ENCODE results near the gene DAPL1.

The DAPL1 gene

DNA sequence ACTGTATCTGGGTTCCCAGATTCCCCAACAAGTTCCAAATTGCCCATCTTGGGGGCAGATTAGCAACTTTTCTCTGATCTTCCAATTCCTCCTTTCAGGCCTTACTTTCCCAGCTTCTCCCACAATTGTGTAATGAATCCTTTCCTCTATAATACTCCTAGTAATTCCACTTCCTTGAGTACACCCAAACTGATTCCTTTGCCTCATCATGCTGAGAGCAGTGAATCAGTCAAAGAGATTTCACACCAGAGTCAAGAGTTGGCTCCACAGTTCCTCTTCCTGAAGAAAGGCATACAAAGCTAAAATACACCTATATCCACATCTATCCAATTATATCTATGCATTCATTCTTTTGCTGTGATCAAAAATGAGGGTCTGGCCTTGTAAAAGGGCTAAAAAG is 28.6 kb upstream of the DAPL1 start (continued):
- TF ChIP-seq, protein P1, sequence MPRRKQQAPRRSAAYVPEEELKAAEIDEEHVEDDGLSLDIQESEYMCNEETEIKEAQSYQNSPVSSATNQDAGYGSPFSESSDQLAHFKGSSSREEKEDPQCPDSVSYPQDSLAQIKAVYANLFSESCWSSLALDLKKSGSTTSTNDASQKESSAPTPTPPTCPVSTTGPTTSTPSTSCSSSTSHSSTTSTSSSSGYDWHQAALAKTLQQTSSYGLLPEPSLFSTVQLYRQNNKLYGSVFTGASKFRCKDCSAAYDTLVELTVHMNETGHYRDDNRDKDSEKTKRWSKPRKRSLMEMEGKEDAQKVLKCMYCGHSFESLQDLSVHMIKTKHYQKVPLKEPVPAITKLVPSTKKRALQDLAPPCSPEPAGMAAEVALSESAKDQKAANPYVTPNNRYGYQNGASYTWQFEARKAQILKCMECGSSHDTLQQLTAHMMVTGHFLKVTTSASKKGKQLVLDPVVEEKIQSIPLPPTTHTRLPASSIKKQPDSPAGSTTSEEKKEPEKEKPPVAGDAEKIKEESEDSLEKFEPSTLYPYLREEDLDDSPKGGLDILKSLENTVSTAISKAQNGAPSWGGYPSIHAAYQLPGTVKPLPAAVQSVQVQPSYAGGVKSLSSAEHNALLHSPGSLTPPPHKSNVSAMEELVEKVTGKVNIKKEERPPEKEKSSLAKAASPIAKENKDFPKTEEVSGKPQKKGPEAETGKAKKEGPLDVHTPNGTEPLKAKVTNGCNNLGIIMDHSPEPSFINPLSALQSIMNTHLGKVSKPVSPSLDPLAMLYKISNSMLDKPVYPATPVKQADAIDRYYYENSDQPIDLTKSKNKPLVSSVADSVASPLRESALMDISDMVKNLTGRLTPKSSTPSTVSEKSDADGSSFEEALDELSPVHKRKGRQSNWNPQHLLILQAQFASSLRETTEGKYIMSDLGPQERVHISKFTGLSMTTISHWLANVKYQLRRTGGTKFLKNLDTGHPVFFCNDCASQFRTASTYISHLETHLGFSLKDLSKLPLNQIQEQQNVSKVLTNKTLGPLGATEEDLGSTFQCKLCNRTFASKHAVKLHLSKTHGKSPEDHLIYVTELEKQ (tag by site-specific recombination; IDR thresholded peaks at IDR 0.05; ENCODE audit: borderline replicate concordance): no peak
- TF ChIP-seq SP3 (tag by site-specific recombination; IDR thresholded peaks at IDR 0.05): no peak
- TF ChIP-seq, protein P2, sequence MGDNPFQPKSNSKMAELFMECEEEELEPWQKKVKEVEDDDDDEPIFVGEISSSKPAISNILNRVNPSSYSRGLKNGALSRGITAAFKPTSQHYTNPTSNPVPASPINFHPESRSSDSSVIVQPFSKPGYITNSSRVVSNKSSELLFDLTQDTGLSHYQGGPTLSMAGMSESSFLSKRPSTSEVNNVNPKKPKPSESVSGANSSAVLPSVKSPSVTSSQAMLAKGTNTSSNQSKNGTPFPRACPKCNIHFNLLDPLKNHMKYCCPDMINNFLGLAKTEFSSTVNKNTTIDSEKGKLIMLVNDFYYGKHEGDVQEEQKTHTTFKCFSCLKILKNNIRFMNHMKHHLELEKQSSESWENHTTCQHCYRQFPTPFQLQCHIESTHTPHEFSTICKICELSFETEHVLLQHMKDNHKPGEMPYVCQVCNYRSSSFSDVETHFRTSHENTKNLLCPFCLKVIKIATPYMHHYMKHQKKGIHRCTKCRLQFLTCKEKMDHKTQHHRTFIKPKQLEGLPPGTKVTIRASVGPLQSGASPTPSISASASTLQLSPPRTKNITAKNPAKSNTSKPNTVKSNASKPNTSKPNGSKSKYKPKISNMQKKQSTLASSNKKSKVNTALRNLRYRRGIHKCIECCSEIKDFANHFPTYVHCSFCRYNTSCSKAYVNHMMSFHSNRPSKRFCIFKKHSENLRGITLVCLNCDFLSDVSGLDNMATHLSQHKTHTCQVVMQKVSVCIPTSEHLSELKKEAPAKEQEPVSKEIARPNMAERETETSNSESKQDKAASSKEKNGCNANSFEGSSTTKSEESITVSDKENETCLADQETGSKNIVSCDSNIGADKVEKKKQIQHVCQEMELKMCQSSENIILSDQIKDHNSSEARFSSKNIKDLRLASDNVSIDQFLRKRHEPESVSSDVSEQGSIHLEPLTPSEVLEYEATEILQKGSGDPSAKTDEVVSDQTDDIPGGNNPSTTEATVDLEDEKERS (tag by site-specific recombination; IDR thresholded peaks at IDR 0.05): no peak

DNA sequence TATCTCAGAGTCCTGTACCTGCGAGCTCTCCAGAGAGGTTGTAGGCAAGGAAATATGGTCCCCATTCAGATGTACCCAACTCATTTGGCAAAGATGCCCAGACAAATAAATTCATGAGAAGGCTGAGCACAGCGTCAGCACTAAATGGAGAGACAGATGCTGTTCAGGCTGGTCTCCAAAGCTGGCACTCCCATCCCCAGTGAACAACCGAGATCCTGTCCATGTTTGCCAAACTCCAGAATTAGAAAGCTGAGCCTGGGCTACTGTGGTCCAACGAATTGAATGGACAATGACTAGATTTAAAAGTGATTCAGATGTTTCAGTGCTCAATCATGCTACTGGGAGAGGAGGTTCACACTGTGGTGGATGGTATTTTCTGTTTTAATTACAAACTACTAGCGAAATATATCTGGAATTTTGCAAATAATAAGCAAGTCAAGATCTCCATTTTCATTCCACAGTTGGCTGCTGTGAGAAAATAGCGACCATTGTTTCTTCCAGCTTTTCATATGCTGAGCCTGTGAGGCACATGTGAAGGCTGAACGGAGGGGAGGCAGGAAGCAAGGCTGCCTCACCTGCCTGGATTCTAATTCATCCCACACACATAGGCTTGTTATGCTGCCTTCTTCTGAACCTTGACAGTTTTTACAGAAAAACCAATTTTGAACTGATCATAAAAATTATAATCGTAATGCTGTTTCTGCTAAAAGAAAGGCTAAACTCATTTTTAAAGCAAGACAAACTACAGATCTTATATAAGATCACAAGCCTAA is 22.6 kb upstream of the DAPL1 start:
- Histone ChIP-seq H3K4me3 (ENCODE audit: low read depth, low read length) (no peak overlapping the region), H3K36me3 (ENCODE audit: control insufficient read depth in 2 of 2, insufficient read depth in 1 of 2, low read length in 2 of 2) (no peaks in the 10 kb centered on the region), H3K4me1 (ENCODE audit: control insufficient read depth, insufficient read depth, low read length) (no peaks in the 10 kb centered on the region), H3K27ac (ENCODE audit: extremely low read depth, low read depth, low read length) (no peak overlapping the region), H3K9me3 (ENCODE audit: control insufficient read depth, insufficient read depth, low read depth, low read length) (no peaks in the 10 kb centered on the region)
- no peak for TF ChIP-seq ZNF658 (tag by site-specific recombination; IDR thresholded peaks at IDR 0.05)
- no peak for TF ChIP-seq WT1 (tag by site-specific recombination; IDR thresholded peaks at IDR 0.05)
- TF ChIP-seq ZNF184 (tag by site-specific recombination; IDR thresholded peaks at IDR 0.05): no peak
- TF ChIP-seq ZNF146 (tag by site-specific recombination; IDR thresholded peaks at IDR 0.05): no peak
- no peak for TF ChIP-seq MZF1 (tag by site-specific recombination; IDR thresholded peaks at IDR 0.05; ENCODE audit: borderline replicate concordance)
- TF ChIP-seq YY2 (tag by site-specific recombination; IDR thresholded peaks at IDR 0.05): no peak
- TF ChIP-seq ZNF660 (tag by site-specific recombination; IDR thresholded peaks at IDR 0.05): no peak
- no peak for TF ChIP-seq ZNF174 (tag by site-specific recombination; IDR thresholded peaks at IDR 0.05)
- no peak for TF ChIP-seq ZNF837 (tag by site-specific recombination; IDR thresholded peaks at IDR 0.05)
- TF ChIP-seq, protein P3, sequence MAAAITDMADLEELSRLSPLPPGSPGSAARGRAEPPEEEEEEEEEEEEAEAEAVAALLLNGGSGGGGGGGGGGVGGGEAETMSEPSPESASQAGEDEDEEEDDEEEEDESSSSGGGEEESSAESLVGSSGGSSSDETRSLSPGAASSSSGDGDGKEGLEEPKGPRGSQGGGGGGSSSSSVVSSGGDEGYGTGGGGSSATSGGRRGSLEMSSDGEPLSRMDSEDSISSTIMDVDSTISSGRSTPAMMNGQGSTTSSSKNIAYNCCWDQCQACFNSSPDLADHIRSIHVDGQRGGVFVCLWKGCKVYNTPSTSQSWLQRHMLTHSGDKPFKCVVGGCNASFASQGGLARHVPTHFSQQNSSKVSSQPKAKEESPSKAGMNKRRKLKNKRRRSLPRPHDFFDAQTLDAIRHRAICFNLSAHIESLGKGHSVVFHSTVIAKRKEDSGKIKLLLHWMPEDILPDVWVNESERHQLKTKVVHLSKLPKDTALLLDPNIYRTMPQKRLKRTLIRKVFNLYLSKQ (tag by site-specific recombination; IDR thresholded peaks at IDR 0.05; ENCODE audit: borderline replicate concordance): no peak
- TF ChIP-seq KLF1 (tag by site-specific recombination; IDR thresholded peaks at IDR 0.05): no peak
- TF ChIP-seq ZBTB17 (tag by site-specific recombination; IDR thresholded peaks at IDR 0.05): no peak
- no peak for TF ChIP-seq ZNF114 (tag by site-specific recombination; IDR thresholded peaks at IDR 0.05)
- POLR2A ChIA-PET: no interaction called here
- CTCF ChIA-PET: interaction anchor here (0.6 to 0.9 kb wide), 2 partner anchors 14 to 18 kb away, joined by 4 to 5 read pairs; no protein-coding TSS in a partner anchor
